H1 (cell line): ENCODE results near the gene LMO4. TPM values are rescaled to one million over a fixed set of nuclear protein-coding genes. Genes with fewer than 3 reads are reported as not detected.

Experiments used
- CTCF ChIA-PET: fragments of 300-600 bp; sonication (Branson Sonifier 250); formaldehyde crosslinking; loops from one replicate; lab custom pipeline; 2021; ENCODE audit not compliant: partially characterized antibody; lab: Charles Lee
- POLR2A ChIA-PET: fragments of 300-600 bp; sonication (Branson Sonifier 250); formaldehyde crosslinking; loops from one replicate; lab custom pipeline; 2021; ENCODE audit warnings: inconsistent platforms; ENCODE audit not compliant: partially characterized antibody; lab: Charles Lee
- DNase-seq, 2 experiments: peaks; one replicate each; pipeline versions ENCODE4 v3.0.0 to v3.0.0-alpha.2; 2010 to 2022; ENCODE audit warnings: low spot score in 2 of 2, low read depth in 1 of 2, mixed read lengths in 1 of 2
- FAIRE-seq: peaks from 2 replicates; lab custom pipeline; 2011; peaks lifted over from hg19 to GRCh38; lab: Jason Lieb, UNC
- H2AFZ ChIP-seq: 2 replicates; pipeline ENCODE4 v1.8.1; 2012; ENCODE audit warnings: low read length, inconsistent platforms
- H2AK5ac ChIP-seq: 2 replicates; pipeline ENCODE4 v1.6.1; 2013; ENCODE audit warnings: low read depth, low read length
- H2BK120ac ChIP-seq: replicated peaks from 2 replicates; pipeline ENCODE3; 2013; ENCODE audit warnings: low read depth, low read length, inconsistent platforms
- H2BK12ac ChIP-seq: 2 replicates; pipeline ENCODE4 v1.6.1; 2013; ENCODE audit warnings: low read depth, low read length
- H2BK15ac ChIP-seq: 2 replicates; pipeline ENCODE4 v1.6.1; 2013; ENCODE audit warnings: low read length
- H2BK20ac ChIP-seq: 2 replicates; pipeline ENCODE4 v1.6.1; 2013; ENCODE audit warnings: low read length
- H2BK5ac ChIP-seq: 2 replicates; pipeline ENCODE4 v1.6.1; 2013; ENCODE audit warnings: low read depth, low read length
- H3K14ac ChIP-seq: 2 replicates; pipeline ENCODE4 v1.6.1; 2013; ENCODE audit warnings: inconsistent platforms; ENCODE audit not compliant: insufficient read length
- H3K18ac ChIP-seq: 2 replicates; pipeline ENCODE4 v1.6.1; 2013; ENCODE audit warnings: low read length; ENCODE audit errors: extremely low read depth
- H3K23ac ChIP-seq: 2 replicates; pipeline ENCODE4 v1.6.1; 2013; ENCODE audit warnings: inconsistent platforms; ENCODE audit not compliant: insufficient read length
- H3K23me2 ChIP-seq: 2 replicates; pipeline ENCODE4 v1.6.1; 2013; ENCODE audit warnings: low read depth, low read length
- H3K27ac ChIP-seq: 2 replicates; pipeline ENCODE4 v1.6.1; 2011; ENCODE audit warnings: low read depth, low read length, inconsistent platforms
- H3K27me3 ChIP-seq, 4 experiments: replicated peaks in 1 of 4; 1 replicate in 1 of 4; 2 replicates in 3 of 4; pipeline versions ENCODE4 v1.6.1 to v1.8.1; 2011 to 2013; ENCODE audit warnings: low read length in 3 of 4, mild to moderate bottlenecking in 3 of 4, inconsistent platforms in 2 of 4, mixed read lengths in 2 of 4, moderate library complexity in 1 of 4; ENCODE audit not compliant: control insufficient read depth in 3 of 4, insufficient read depth in 3 of 4; ENCODE audit errors: extremely low read depth in 1 of 4
- H3K36me3 ChIP-seq, 4 experiments: 2 replicates each; pipeline versions ENCODE4 v1.6.1 to v1.8.1; 2011 to 2013; ENCODE audit warnings: mild to moderate bottlenecking in 4 of 4, low read length in 3 of 4, moderate library complexity in 2 of 4, control low read depth in 1 of 4, inconsistent platforms in 1 of 4; ENCODE audit not compliant: insufficient read depth in 4 of 4, control insufficient read depth in 2 of 4
- H3K4ac ChIP-seq: replicated peaks from 2 replicates; pipeline ENCODE3; 2013; ENCODE audit warnings: low read length, low read depth, mixed read lengths, inconsistent platforms; ENCODE audit not compliant: insufficient read length
- H3K4me1 ChIP-seq, 4 experiments: replicated peaks in 1 of 4; 1 replicate in 1 of 4; 2 replicates in 3 of 4; pipeline versions ENCODE4 v1.6.1 to v1.8.1; 2011 to 2013; ENCODE audit warnings: low read length in 3 of 4, inconsistent platforms in 2 of 4, mixed read lengths in 1 of 4; ENCODE audit not compliant: insufficient read depth in 4 of 4, control insufficient read depth in 3 of 4
- H3K4me2 ChIP-seq, 2 experiments: 2 replicates each; pipeline versions ENCODE4 v1.6.1 to v1.8.1; 2011 to 2013; ENCODE audit warnings: low read depth in 2 of 2, low read length in 2 of 2, control low read depth in 1 of 2, inconsistent platforms in 1 of 2, mild to moderate bottlenecking in 1 of 2; ENCODE audit not compliant: insufficient read depth in 1 of 2
- H3K4me3 ChIP-seq, 4 experiments: fragments of 200-600, 300-600 bp in 1 of 4; sonication (generic), shearing (Covaris generic), sonication (Bioruptor Twin) in 1 of 4; 2 replicates each; pipeline versions ENCODE4 v1.5.1 to v1.8.1; 2011 to 2016; ENCODE audit warnings: low read length in 4 of 4, low read depth in 3 of 4, control low read depth in 2 of 4, inconsistent platforms in 2 of 4, mild to moderate bottlenecking in 2 of 4, mixed read lengths in 1 of 4, moderate library complexity in 1 of 4; ENCODE audit not compliant: insufficient read depth in 2 of 4; ENCODE audit errors: extremely low read depth in 1 of 4
- H3K56ac ChIP-seq: replicated peaks from 2 replicates; pipeline ENCODE3; 2013; ENCODE audit warnings: low read depth, mild to moderate bottlenecking, mixed read lengths, low read length, inconsistent platforms; ENCODE audit not compliant: insufficient read length
- H3K79me1 ChIP-seq: 2 replicates; pipeline ENCODE4 v1.6.1; 2013; ENCODE audit warnings: low read depth, low read length, control low read depth
- H3K79me2 ChIP-seq, 2 experiments: 2 replicates each; pipeline versions ENCODE4 v1.6.1 to v1.8.1; 2012 to 2013; ENCODE audit warnings: low read length in 2 of 2, mild to moderate bottlenecking in 2 of 2, inconsistent platforms in 1 of 2; ENCODE audit not compliant: insufficient read depth in 2 of 2, control insufficient read depth in 1 of 2
- H3K9ac ChIP-seq, 4 experiments: replicated peaks in 1 of 4; 1 replicate in 1 of 4; 2 replicates in 3 of 4; pipeline versions ENCODE4 v1.6.1 to v1.8.1; 2011 to 2013; ENCODE audit warnings: low read depth in 3 of 4, low read length in 3 of 4, control low read depth in 2 of 4, mild to moderate bottlenecking in 2 of 4, moderate library complexity in 2 of 4, inconsistent platforms in 1 of 4; ENCODE audit errors: extremely low read depth in 1 of 4
- H3K9me3 ChIP-seq, 2 experiments: 2 replicates each; pipeline versions ENCODE4 v1.6.1 to v1.8.1; 2012 to 2013; ENCODE audit warnings: mild to moderate bottlenecking in 2 of 2, moderate library complexity in 2 of 2, control low read depth in 1 of 2, inconsistent platforms in 1 of 2, low read depth in 1 of 2, low read length in 1 of 2, mixed read lengths in 1 of 2; ENCODE audit not compliant: insufficient read depth in 2 of 2
- H4K20me1 ChIP-seq, 2 experiments: replicated peaks in 1 of 2; 2 replicates each; pipeline versions ENCODE3 to v1.8.1; 2011 to 2013; ENCODE audit warnings: inconsistent platforms in 2 of 2, low read length in 2 of 2, mild to moderate bottlenecking in 1 of 2; ENCODE audit not compliant: insufficient read depth in 2 of 2, control insufficient read depth in 1 of 2
- H4K5ac ChIP-seq: 2 replicates; pipeline ENCODE4 v1.6.1; 2013; ENCODE audit warnings: low read length, low read depth, mixed read lengths, inconsistent platforms; ENCODE audit not compliant: insufficient read length
- H4K8ac ChIP-seq: 2 replicates; pipeline ENCODE4 v1.8.0; 2013; ENCODE audit warnings: mild to moderate bottlenecking, moderate library complexity, low read length, inconsistent platforms; ENCODE audit not compliant: insufficient read depth; ENCODE audit errors: extremely low read depth
- H4K91ac ChIP-seq: replicated peaks from 2 replicates; pipeline ENCODE3; 2013; ENCODE audit warnings: low read length, mixed read lengths, inconsistent platforms; ENCODE audit not compliant: insufficient read length
- HDAC2 ChIP-seq, 2 experiments: fragments of 300-600 bp in 1 of 2; sonication (generic) in 1 of 2; IDR thresholded peaks; 2 replicates each; pipeline ENCODE4 v1.6.1; 2011 to 2012; ENCODE audit warnings: low read depth in 2 of 2, low read length in 2 of 2, mild to moderate bottlenecking in 2 of 2, moderate library complexity in 2 of 2, borderline replicate concordance in 1 of 2, inconsistent platforms in 1 of 2
- KDM4A ChIP-seq: IDR thresholded peaks from one replicate; pipeline ENCODE4 v1.7.1; 2012; ENCODE audit warnings: low read depth, mild to moderate bottlenecking, moderate library complexity, low read length, inconsistent platforms; ENCODE audit not compliant: severe bottlenecking
- PHF8 ChIP-seq: fragments of 200-600 bp; sonication (generic); conservative IDR thresholded peaks from 2 replicates; pipeline ENCODE4 v1.7.1; 2012; ENCODE audit warnings: low read depth, mild to moderate bottlenecking, inconsistent platforms, low read length, moderate library complexity
- POU5F1 ChIP-seq: IDR thresholded peaks from 2 replicates; pipeline ENCODE4 v1.6.1; 2011; ENCODE audit warnings: low read depth, mild to moderate bottlenecking, low read length, moderate library complexity
- RBBP5 ChIP-seq: IDR thresholded peaks from 2 replicates; pipeline ENCODE4 v1.7.1; 2012; ENCODE audit warnings: low read depth, mild to moderate bottlenecking, inconsistent platforms, low read length, moderate library complexity, borderline replicate concordance
- SIRT6 ChIP-seq: IDR thresholded peaks from one replicate; pipeline ENCODE4 v1.7.1; 2012; ENCODE audit warnings: low read length, inconsistent platforms
- SP2 ChIP-seq: IDR thresholded peaks from 2 replicates; pipeline ENCODE4 v1.6.1; 2012; ENCODE audit warnings: mild to moderate bottlenecking, low read length, inconsistent platforms
- TAF7 ChIP-seq: optimal IDR thresholded peaks from 2 replicates; pipeline ENCODE3; 2011; ENCODE audit warnings: low read depth, mild to moderate bottlenecking, inconsistent platforms, low read length, moderate library complexity, borderline replicate concordance
- YY1 ChIP-seq: IDR thresholded peaks from 2 replicates; pipeline ENCODE4 v1.6.1; 2011; ENCODE audit warnings: low read depth, mild to moderate bottlenecking, low read length
- WGBS, 2 experiments: shearing (Covaris generic) in 1 of 2; methylation state at CpG; one replicate each; pipeline versions ENCODE4 v1.1.6 to v1.1.7; 2013 to 2015; ENCODE audit warnings: low lambda C conversion rate in 2 of 2, mixed read lengths in 2 of 2, inconsistent platforms in 1 of 2, low coverage in 1 of 2, missing lambda C conversion rate in 1 of 2; ENCODE audit not compliant: insufficient replicate concordance in 2 of 2, insufficient coverage in 1 of 2, insufficient read length in 1 of 2; ENCODE audit errors: extremely low coverage in 1 of 2, missing lambda C conversion rate in 1 of 2; 5-methylcytosine and 5-hydroxymethylcytosine counted together
- polyA plus RNA-seq, 7 experiments: library from polyadenylated mRNA; depleted of rRNA in 3 of 7; stranded (reverse) in 5 of 7; unstranded in 2 of 7; fragments of >200 nt in 5 of 7; fragments of 200-250 nt in 2 of 7; gene quantifications; 1 replicate in 5 of 7; 2 replicates in 1 of 7; 4 replicates in 1 of 7; pipeline versions ENCODE4 v1.2.1 to v1.2.3, GENCODE V29; 2011 to 2013; ENCODE audit warnings: missing spikeins in 2 of 7, mixed read lengths in 2 of 7
- total RNA-seq: library from RNA; stranded (reverse); fragmentation: NEBNext Ultra II Directional; extraction: Animal tissue kit (Norgen Biotek cat#: 25700); gene quantifications from 2 replicates; pipeline ENCODE4 v1.2.1, GENCODE V29; 2021
- TF ChIP-seq, protein P1 (sequence below): IDR thresholded peaks from 2 replicates; pipeline ENCODE4 v1.6.1; 2012; ENCODE audit warnings: inconsistent platforms
- TF ChIP-seq, protein P2 (sequence below): IDR thresholded peaks from 2 replicates; pipeline ENCODE4 v1.6.1; 2011; ENCODE audit warnings: low read depth, mild to moderate bottlenecking, low read length; ENCODE audit not compliant: insufficient read depth
- TF ChIP-seq, protein P3 (sequence below): IDR thresholded peaks from 2 replicates; pipeline ENCODE4 v1.6.1; 2011; ENCODE audit warnings: low read length, improper control_type of control experiment

The LMO4 gene
- total and polyA plus RNA-seq, 2 of the 8 experiments (the other 6 are each of a cell fraction or from before 2014, with no cell fraction given), result 71.7 to 98.7 TPM

DNA sequence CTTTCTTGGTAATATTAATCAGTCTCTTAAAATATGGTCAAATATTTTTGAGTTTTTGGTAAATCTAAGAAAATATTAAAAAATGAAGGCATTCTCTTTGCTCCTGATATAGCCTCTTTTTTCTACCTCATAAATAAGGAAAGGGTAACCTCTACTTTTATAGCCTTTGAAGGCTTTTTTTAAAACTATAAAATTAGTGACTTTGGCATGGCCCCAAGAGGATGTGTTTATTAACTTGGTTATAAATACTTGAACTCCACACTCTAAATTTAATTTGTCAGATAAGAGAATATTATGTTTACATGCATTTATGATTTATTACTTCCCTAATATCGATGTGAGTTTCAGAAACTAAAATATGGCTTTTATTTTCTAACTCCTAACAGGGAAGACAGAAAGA, 60.3 kb downstream of the LMO4 start:
- ChIA-PET POLR2A (no interaction called here), CTCF (no interaction called here)
- Histone ChIP-seq H3K36me3 (no peaks in the 10 kb centered on the region), H3K4me3 (no peak overlapping the region), H2AFZ (no peak overlapping the region), H3K4me2 (no peak overlapping the region), H4K91ac (no peak overlapping the region), H3K27ac (no peak overlapping the region), H3K14ac (no peak overlapping the region), H2BK15ac (no peak overlapping the region), H3K23me2 (no peaks in the 10 kb centered on the region), H2AK5ac (no peak overlapping the region), H2BK120ac (no peak overlapping the region), H4K5ac (no peak overlapping the region), H2BK5ac (no peak overlapping the region), H3K18ac (no peak overlapping the region), H4K20me1 (no peaks in the 10 kb centered on the region), H3K56ac (no peak overlapping the region), H2BK20ac (no peak overlapping the region), H4K8ac (no peak overlapping the region), H3K79me2 (no peaks in the 10 kb centered on the region), H3K9ac (no peak overlapping the region), H3K27me3 (no peaks in the 10 kb centered on the region), H3K23ac (no peak overlapping the region), H3K9me3 (peaks cover 0 to 3% of the 10 kb centered on the region in 2 experiments; a peak in 1 of 4 replicates), H3K4ac (no peak overlapping the region), H3K79me1 (no peaks in the 10 kb centered on the region), H2BK12ac (no peak overlapping the region), H3K4me1 (no peaks in the 10 kb centered on the region)
- 78% methylated on average over 1 of the region's 1 CpG; no CpG with 5 or more reads in 1 of the 2 experiments for whole genome bisulfite sequencing, 2 experiments
- no peak for FAIRE-seq
- DNase-seq, result no peak
- TF ChIP-seq PHF8, result no peak
- TF ChIP-seq, protein P1, sequence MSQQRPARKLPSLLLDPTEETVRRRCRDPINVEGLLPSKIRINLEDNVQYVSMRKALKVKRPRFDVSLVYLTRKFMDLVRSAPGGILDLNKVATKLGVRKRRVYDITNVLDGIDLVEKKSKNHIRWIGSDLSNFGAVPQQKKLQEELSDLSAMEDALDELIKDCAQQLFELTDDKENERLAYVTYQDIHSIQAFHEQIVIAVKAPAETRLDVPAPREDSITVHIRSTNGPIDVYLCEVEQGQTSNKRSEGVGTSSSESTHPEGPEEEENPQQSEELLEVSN, result no peak
- no peak for TF ChIP-seq HDAC2 (IDR thresholded peaks at IDR 0.05; ENCODE audit: borderline replicate concordance in 1 of 2, low read depth in 2 of 2, low read length in 2 of 2)
- TF ChIP-seq, protein P2, sequence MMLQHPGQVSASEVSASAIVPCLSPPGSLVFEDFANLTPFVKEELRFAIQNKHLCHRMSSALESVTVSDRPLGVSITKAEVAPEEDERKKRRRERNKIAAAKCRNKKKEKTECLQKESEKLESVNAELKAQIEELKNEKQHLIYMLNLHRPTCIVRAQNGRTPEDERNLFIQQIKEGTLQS, result no peak
- TF ChIP-seq, protein P3, sequence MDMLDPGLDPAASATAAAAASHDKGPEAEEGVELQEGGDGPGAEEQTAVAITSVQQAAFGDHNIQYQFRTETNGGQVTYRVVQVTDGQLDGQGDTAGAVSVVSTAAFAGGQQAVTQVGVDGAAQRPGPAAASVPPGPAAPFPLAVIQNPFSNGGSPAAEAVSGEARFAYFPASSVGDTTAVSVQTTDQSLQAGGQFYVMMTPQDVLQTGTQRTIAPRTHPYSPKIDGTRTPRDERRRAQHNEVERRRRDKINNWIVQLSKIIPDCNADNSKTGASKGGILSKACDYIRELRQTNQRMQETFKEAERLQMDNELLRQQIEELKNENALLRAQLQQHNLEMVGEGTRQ, result no peak
- no peak for TF ChIP-seq RBBP5
- TF ChIP-seq POU5F1, result no peak
- TF ChIP-seq SP2, result no peak
- no peak for TF ChIP-seq YY1
- no peak for TF ChIP-seq KDM4A
- no peak for TF ChIP-seq TAF7
- no peak for TF ChIP-seq SIRT6
